Mucosa of rectum (tissue), 2 donors: ENCODE measurements around the gene MTF1.
"Not testable (repeated sequence)": the region's sequence is repeated elsewhere in the genome, so short reads cannot be mapped to it uniquely, and the experiment has no call there.

Experiments used
- H3K27ac ChIP-seq, 2 donors: one replicate each; pipeline ENCODE4 v1.7.0; 2013; ENCODE audit warnings: inconsistent platforms in 2 of 2, low read depth in 2 of 2, low read length in 2 of 2
- H3K27me3 ChIP-seq, 2 donors: one replicate each; pipeline ENCODE4 v1.7.0; 2013; ENCODE audit warnings: low read length in 2 of 2; ENCODE audit not compliant: control insufficient read depth in 2 of 2, insufficient read depth in 2 of 2
- H3K36me3 ChIP-seq, 2 donors: one replicate each; pipeline ENCODE4 v1.7.0; 2013; ENCODE audit warnings: low read length in 2 of 2; ENCODE audit not compliant: control insufficient read depth in 2 of 2, insufficient read depth in 2 of 2
- H3K4me1 ChIP-seq, 2 donors: one replicate each; pipeline ENCODE4 v1.7.0; 2013; ENCODE audit warnings: low read length in 2 of 2, mild to moderate bottlenecking in 1 of 2; ENCODE audit not compliant: control insufficient read depth in 2 of 2, insufficient read depth in 2 of 2
- H3K4me3 ChIP-seq, 2 donors: one replicate each; pipeline ENCODE4 v1.7.0; 2013; ENCODE audit warnings: low read length in 2 of 2
- H3K9ac ChIP-seq, 2 donors: one replicate each; pipeline ENCODE4 v1.7.0; 2013; ENCODE audit warnings: low read length in 2 of 2, low read depth in 1 of 2, mild to moderate bottlenecking in 1 of 2
- H3K9me3 ChIP-seq, 2 donors: one replicate each; pipeline ENCODE4 v1.7.0; 2013; ENCODE audit warnings: low read length in 2 of 2; ENCODE audit not compliant: control insufficient read depth in 2 of 2
- donor health status: healthy.
- donor health status: Normal muscosa, but diverticular disease.

MTF1 gene

DNA sequence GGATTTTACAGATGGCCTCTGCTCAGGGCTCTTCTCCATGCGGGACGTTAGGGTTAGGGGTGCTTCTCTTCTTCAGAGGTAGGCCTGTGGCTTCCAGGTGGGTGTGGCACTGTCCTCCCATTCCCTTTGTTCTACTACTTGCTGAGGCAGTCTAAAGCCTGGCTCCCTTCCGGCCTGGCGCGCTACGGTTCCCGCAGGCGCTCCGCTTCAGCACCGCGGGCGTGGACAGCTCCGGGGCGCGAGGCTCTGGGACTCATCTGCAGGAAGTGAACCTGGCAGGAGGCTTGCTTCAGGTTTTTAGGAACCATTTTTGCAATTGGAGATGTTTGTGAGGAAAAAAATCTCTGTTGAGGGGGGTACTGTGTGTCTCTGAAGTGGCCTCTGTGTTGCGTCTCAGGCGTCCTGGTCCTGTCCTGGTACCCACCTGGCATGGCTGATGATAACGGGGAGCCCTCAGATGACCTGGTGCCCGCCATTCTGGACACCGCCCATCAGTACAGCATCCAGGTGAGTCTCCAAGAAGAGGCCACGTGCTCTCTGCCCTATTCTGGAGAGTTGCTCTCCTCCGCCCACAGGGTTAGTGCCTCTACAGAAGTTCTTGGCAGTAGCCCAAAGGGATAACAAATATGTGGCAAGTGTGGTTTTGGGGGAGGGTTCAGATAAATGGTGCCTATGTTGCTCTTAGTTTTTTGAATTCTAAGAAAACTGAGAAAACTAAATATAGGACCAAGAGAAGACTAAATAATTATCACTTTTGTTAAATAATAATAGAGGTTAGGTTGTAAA lies 63.9 kb downstream of the MTF1 start:
- H3K27ac ChIP-seq = no peak overlapping the region
- H3K4me1 ChIP-seq = peaks cover 6 to 10% of the 10 kb centered on the region in 2 donors
- H3K27me3 ChIP-seq = peaks cover 0 to 4% of the 10 kb centered on the region in 2 donors
- peaks cover 6 to 13% of the 10 kb centered on the region in 2 donors for H3K36me3 ChIP-seq
- peak overlapping the region; percentile 22 to 71 for H3K4me3 ChIP-seq
- H3K9ac ChIP-seq = no peak overlapping the region
- no peaks in the 10 kb centered on the region for H3K9me3 ChIP-seq

DNA sequence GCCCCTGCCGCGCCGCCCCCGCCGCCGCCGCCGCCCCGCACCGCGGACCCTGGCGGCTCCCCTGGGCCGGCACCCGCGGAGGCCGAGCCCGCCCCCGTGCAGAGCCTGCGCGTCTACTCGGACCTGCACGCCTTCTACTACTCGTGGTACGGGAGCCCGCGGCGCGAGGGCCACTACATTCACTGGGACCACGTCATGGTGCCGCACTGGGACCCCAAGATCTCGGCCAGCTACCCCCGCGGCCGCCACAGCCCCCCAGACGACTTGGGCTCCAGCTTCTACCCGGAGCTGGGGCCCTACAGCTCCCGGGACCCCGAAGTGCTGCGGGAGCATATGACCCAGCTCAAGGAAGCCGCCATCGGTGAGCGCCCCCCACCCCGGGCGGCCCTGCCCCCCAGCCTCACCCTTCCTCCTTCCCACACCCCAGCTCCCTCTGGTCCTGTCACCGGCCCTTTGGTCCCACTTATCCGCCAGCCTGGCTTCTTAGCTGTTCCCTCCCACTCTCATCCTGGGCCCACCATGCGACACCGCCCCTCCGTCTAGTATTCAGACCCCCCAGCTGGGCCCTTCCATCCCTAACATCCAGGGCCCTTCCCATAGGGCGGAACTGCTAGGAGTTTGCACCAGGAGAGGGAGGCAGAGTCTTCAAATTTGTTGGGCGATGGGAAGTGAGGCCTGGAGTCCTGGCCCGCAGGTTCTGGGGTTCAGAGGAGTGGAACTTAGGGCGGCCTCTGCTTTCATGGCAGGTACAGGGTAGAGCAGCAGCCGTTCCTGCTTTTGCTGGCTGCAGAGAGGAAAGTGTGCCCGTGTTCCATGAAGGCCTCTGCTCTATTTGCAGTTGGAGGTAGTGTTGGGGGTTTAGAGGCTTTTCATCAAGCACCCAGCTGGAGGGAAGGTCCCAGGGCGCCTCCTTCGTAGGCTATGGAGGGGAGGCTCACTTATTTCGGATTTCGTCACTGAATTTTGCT lies 64.7 kb downstream of the MTF1 start:
- peaks cover 0 to 4% of the 10 kb centered on the region in 2 donors for H3K27me3 ChIP-seq
- no peaks in the 10 kb centered on the region for H3K9me3 ChIP-seq
- H3K4me3 ChIP-seq = peak overlapping the region; percentile 37 to 71
- no peak overlapping the region for H3K9ac ChIP-seq
- H3K27ac ChIP-seq = no peak overlapping the region
- H3K36me3 ChIP-seq = peaks cover 0 to 6% of the 10 kb centered on the region in 2 donors
- peaks cover 6 to 10% of the 10 kb centered on the region in 2 donors for H3K4me1 ChIP-seq

DNA sequence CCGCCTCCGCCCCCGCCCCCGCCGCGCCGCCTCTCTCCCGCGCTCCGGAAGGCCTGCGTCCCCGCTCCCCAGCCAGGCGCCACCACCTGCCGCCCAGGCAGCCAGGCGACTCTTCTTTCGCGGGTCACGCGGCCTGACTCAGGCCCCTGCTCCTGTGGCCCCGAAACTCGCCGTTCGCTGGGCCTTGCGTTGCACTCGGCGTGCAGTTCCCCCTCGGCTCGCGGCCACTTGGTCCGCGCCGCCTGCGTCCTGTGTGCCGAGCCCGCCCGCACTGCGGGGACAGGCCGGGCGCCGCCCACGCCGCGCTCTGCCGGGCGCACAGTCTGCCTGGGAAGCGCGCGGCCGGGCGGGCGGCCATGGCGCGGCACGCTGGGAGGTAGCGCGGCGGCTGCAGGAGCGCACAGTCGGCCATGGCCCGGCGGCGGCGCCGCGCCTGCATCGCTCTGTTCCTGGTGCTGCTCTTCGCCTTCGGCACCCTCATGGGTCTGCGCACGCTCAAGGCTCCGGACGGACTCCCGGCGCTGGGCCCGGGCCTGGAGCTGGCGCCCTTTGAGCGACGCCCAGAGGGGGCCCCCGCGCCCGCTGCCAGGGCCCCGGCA lies 65.5 kb downstream of the MTF1 start, which contains the start of gene MANEAL:
Gene MANEAL, plus strand, starts transcription at position 75 of the 599 bp plus-strand sequence. Its CDS starts 336 bp downstream, at position 411.
- Histone ChIP-seq H3K27ac (no peak within 1 kb of the TSS), H3K36me3 (no peaks in the 10 kb centered on the region), H3K4me1 (peaks cover 6 to 10% of the 10 kb centered on the region in 2 donors), H3K4me3 (peak within 1 kb of the TSS; percentile 67 to 71), H3K27me3 (peaks cover 0 to 4% of the 10 kb centered on the region in 2 donors), H3K9ac (peak within 1 kb of the TSS in 1 of 2 donors; percentile 54), H3K9me3 (no peaks in the 10 kb centered on the region)

- no peak overlapping the region for H3K9ac ChIP-seq
- no peak overlapping the region for H3K27ac ChIP-seq
- H3K27me3 ChIP-seq = peaks cover 0 to 4% of the 10 kb centered on the region in 2 donors
- no peaks in the 10 kb centered on the region for H3K36me3 ChIP-seq
- H3K4me3 ChIP-seq = peak overlapping the region in 1 of 2 donors; percentile 71
- no peaks in the 10 kb centered on the region for H3K9me3 ChIP-seq
- peaks cover 6 to 10% of the 10 kb centered on the region in 2 donors for H3K4me1 ChIP-seq
These were observed 66.3 kb downstream of the MTF1 start for GRCh38 chr1:37792943-37793686.

- Histone ChIP-seq H3K27me3 (no peaks in the 10 kb centered on the region), H3K4me3 (no peak overlapping the region), H3K27ac (no peak overlapping the region), H3K9ac (no peak overlapping the region), H3K9me3 (no peaks in the 10 kb centered on the region), H3K4me1 (peaks cover 9% of the 10 kb centered on the region in 2 donors), H3K36me3 (no peaks in the 10 kb centered on the region)
These were observed 76.9 kb downstream of the MTF1 start for GRCh38 chr1:37782491-37782890.

- Histone ChIP-seq H3K9me3 (no peaks in the 10 kb centered on the region), H3K36me3 (no peaks in the 10 kb centered on the region), H3K4me1 (peaks cover 9% of the 10 kb centered on the region in 2 donors), H3K27me3 (no peaks in the 10 kb centered on the region), H3K9ac (no peak overlapping the region), H3K27ac (no peak overlapping the region), H3K4me3 (no peak overlapping the region)
These were observed 80.7 kb downstream of the MTF1 start for GRCh38 chr1:37778654-37779053.

DNA sequence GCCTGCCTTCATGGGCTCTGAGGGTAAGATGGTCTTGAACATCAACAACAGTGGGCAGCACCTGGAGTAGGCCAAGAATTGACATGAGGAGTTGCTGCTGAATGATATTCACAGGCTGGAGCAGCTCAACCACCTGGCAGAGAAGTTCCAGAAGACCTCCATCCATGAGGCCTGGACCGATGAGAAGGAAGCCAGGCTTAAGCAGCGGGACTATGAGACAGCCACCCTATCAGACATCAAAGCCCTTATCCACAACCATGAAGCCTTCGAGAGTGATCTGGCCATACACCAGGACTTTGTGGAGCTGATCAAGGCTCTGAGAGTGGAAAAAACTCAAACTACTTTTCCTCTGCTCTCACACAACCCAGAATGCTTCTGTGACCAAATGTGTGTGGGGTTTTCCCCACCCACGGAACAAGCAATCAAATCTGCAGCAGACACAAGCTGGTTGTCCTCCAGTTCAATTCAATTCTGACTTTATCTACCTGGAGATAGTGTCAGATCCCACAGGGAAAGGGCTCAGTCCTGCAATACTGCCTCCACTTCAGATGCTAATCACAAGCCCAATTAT lies 82.4 kb downstream of the MTF1 start:
- Histone ChIP-seq H3K27ac (no peak overlapping the region), H3K27me3 (no peaks in the 10 kb centered on the region), H3K36me3 (no peaks in the 10 kb centered on the region), H3K9ac (no peak overlapping the region), H3K9me3 (no peaks in the 10 kb centered on the region), H3K4me3 (no peak overlapping the region), H3K4me1 (peaks cover 9% of the 10 kb centered on the region in 2 donors)

DNA sequence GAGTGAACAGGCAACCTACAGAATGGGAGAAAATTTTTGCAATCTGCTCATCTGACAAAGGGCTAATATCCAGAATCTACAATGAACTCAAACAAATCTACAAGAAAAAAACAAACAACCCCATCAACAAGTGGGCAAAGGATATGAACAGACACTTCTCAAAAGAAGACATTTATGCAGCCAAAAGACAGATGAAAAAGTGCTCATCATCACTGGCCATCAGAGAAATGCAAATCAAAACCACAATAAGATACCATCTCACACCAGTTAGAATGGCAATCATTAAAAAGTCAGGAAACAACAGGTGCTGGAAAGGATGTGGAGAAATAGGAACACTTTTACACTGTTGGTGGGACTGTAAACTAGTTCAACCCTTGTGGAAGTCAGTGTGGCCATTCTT lies 88.0 kb downstream of the MTF1 start:
- not testable (repeated sequence) for H3K9ac ChIP-seq

DNA sequence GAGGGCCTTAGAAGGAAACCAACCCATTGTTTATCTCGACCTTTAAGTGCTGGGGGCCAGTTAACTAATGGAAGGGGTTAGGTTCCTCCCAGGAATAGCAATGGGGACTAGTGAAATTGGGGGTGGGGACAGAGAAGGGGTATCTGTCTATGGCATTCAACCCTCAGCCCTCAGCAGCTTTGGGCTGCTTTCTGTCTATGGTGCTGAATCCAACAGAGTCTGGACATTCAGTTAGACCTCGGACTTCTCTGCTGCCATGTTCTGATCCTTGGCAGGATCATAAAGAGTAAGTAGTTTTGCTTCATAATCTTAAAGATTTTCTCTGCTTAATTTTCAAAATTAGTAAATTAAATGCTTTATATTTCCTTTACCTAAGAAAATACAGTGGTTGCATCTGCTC lies 91.9 kb downstream of the MTF1 start:
- H3K4me1 ChIP-seq = peaks cover 6% of the 10 kb centered on the region in 2 donors
- H3K27me3 ChIP-seq = peaks cover 35 to 36% of the 10 kb centered on the region in 2 donors
- no peak overlapping the region for H3K9ac ChIP-seq
- no peaks in the 10 kb centered on the region for H3K9me3 ChIP-seq
- no peak overlapping the region for H3K4me3 ChIP-seq
- no peaks in the 10 kb centered on the region for H3K36me3 ChIP-seq
- H3K27ac ChIP-seq = no peak overlapping the region

More for the DNA sequence above, 88.0 kb downstream of the MTF1 start:
- not testable (repeated sequence) for H3K36me3 ChIP-seq, H3K4me3 ChIP-seq, H3K27me3 ChIP-seq, H3K27ac ChIP-seq, H3K9me3 ChIP-seq, H3K4me1 ChIP-seq
